Peyer's patch (tissue), 4 donors: ENCODE measurements around the gene CD36. TPM values are rescaled to one million over a fixed set of nuclear protein-coding genes. Genes with fewer than 3 reads are reported as not detected.

Source experiments
- DNase-seq, 3 donors: peaks; one replicate each; pipeline ENCODE4 v3.0.0-alpha.2; 2017 to 2019
- H3K27ac ChIP-seq, 4 donors: fragments of 200-600 bp; sonication (generic); one replicate each; pipeline ENCODE4 v1.5.1; 2016 to 2019
- H3K27me3 ChIP-seq, 2 donors: fragments of 200-600 bp; sonication (generic); one replicate each; pipeline ENCODE4 v1.5.1; 2019
- H3K36me3 ChIP-seq, 3 donors: fragments of 200-600 bp; sonication (generic); one replicate each; pipeline ENCODE4 v1.5.1; 2016 to 2019
- H3K4me1 ChIP-seq, 4 donors: fragments of 200-600 bp; sonication (generic); one replicate each; pipeline ENCODE4 v1.5.1; 2016 to 2019
- H3K4me3 ChIP-seq, 4 donors: fragments of 200-600 bp; sonication (generic); 1 replicate in 3 of 4; 2 replicates in 1 of 4; pipeline ENCODE4 v1.5.1; 2016 to 2019; ENCODE audit warnings: mild to moderate bottlenecking in 1 of 4
- H3K9me3 ChIP-seq, 4 donors: fragments of 200-600 bp; sonication (generic); one replicate each; pipeline ENCODE4 v1.5.1; 2016 to 2019; ENCODE audit warnings: mild to moderate bottlenecking in 1 of 4
- POLR2A ChIP-seq, 2 donors: fragments of 450-650 bp; IDR thresholded peaks; one replicate each; pipeline ENCODE4 v1.5.1; 2017; ENCODE audit warnings: antibody characterized with exemption in 2 of 2, mild to moderate bottlenecking in 2 of 2, moderate library complexity in 2 of 2
- total RNA-seq, 4 donors: library from RNA; depleted of rRNA; stranded (reverse); fragments of >200 nt; gene quantifications; one replicate each; pipeline ENCODE4 v1.1.0, GENCODE V29; 2016
- TF ChIP-seq, protein P1 (sequence below), 6 experiments: fragments of 450-650 bp in 4 of 6; fragments of 200-600 bp in 2 of 6; sonication (generic) in 1 of 6; IDR thresholded peaks; one replicate each; pipeline ENCODE4 v1.5.1; 2017 to 2019; ENCODE audit warnings: antibody characterized with exemption in 6 of 6, mild to moderate bottlenecking in 3 of 6, moderate library complexity in 1 of 6

CD36 gene
- total RNA-seq, 4 donors from 2014 or later, result 8.9 to 35.5 (median 24.4) TPM

DNA sequence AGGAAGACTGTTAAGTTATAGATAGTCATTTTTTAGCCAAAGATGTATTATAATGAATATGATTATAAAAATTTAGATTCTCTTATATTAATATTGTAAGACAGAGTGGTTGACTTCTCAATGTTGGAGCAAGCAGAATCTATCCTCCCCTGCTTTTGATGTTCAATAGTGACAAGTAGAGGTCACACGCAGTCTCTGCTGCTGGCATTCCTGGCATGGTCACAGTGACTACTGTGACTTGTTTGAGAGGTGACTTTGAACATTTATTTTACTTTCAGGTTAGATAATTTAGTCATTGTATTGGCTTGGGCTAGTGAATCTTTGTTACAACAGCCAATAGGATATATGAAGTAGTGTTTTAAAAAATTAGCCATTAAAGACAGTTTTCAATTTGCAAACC is 13.7 kb upstream of the CD36 start:
- Histone ChIP-seq H3K4me3 (no peak overlapping the region), H3K4me1 (no peaks in the 10 kb centered on the region), H3K27me3 (no peaks in the 10 kb centered on the region), H3K9me3 (no peaks in the 10 kb centered on the region), H3K27ac (no peak overlapping the region), H3K36me3 (no peaks in the 10 kb centered on the region)
- TF ChIP-seq, protein P1, sequence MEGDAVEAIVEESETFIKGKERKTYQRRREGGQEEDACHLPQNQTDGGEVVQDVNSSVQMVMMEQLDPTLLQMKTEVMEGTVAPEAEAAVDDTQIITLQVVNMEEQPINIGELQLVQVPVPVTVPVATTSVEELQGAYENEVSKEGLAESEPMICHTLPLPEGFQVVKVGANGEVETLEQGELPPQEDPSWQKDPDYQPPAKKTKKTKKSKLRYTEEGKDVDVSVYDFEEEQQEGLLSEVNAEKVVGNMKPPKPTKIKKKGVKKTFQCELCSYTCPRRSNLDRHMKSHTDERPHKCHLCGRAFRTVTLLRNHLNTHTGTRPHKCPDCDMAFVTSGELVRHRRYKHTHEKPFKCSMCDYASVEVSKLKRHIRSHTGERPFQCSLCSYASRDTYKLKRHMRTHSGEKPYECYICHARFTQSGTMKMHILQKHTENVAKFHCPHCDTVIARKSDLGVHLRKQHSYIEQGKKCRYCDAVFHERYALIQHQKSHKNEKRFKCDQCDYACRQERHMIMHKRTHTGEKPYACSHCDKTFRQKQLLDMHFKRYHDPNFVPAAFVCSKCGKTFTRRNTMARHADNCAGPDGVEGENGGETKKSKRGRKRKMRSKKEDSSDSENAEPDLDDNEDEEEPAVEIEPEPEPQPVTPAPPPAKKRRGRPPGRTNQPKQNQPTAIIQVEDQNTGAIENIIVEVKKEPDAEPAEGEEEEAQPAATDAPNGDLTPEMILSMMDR (IDR thresholded peaks at IDR 0.05), result no peak
- TF ChIP-seq POLR2A (IDR thresholded peaks at IDR 0.05), result no peak
- DNase-seq, result no peak

- Histone ChIP-seq H3K27me3 (no peaks in the 10 kb centered on the region), H3K9me3 (no peaks in the 10 kb centered on the region), H3K4me3 (no peak overlapping the region), H3K27ac (no peak overlapping the region), H3K36me3 (no peaks in the 10 kb centered on the region), H3K4me1 (no peaks in the 10 kb centered on the region)
- TF ChIP-seq, protein P1 (IDR thresholded peaks at IDR 0.05), result no peak
- no peak for TF ChIP-seq POLR2A (IDR thresholded peaks at IDR 0.05)
- DNase-seq, result no peak
These were observed 9.4 kb upstream of the CD36 start for GRCh38 chr7:80629023-80629422.

DNA sequence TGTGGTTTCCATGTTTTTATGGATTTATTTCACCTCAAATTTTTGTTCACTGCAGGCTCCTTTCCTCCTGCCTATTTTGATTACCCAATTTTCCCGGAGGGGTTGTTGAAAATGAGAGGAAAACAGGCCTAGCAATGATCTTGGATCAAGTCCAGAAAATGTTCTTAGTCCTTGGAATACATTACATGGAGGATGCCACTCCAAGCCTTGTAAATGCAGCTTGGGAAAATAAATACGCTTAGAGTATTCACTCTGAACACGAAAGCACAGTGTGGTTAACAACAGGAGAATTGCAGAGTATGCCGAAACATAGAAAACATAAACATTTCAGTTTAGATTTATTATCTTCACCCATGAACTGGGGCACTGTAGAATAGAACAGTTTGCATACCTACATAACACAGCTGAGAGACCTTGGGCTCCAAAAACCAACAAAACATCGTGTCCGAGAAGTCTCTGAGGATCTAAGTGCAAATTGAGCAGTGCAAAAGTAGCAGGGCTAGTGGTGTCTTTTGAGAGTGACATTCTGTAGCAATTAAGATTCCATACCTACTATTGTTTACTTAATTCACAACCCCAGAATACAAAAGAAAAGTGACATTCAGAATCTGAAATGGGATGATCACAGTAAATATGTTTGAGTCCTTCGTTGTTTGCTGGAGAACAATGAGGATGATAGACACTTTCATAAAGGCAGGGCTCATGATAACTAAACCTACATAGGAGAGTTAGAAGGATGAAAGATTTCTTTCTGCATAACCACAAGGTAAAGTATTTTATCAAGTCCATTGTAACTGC is 7.6 kb upstream of the CD36 start:
- Histone ChIP-seq H3K4me1 (no peaks in the 10 kb centered on the region), H3K27me3 (no peaks in the 10 kb centered on the region), H3K36me3 (no peaks in the 10 kb centered on the region), H3K4me3 (no peak overlapping the region), H3K9me3 (no peaks in the 10 kb centered on the region), H3K27ac (no peak overlapping the region)
- DNase-seq, result no peak
- TF ChIP-seq, protein P1 (IDR thresholded peaks at IDR 0.05), result no peak
- TF ChIP-seq POLR2A (IDR thresholded peaks at IDR 0.05), result no peak

DNA sequence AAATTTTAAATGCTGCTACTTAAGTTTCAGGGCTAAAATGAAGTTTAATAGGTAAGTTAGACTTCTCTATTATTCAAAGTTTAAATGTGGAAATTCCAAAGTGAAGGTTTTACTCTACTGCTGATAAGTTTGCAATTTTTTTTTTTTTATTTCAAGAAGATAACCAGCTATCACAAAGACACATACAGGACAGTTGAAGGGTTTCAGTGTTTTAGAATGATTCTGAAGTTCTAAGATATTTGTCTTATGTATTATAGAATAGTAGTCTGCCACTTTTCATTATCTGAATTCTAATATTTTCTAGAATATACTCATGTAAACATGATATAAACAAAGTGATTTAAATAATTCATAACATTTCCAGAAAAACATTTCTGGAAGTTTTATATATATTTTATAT is 7.0 kb upstream of the CD36 start:
- DNase-seq, result no peak
- Histone ChIP-seq H3K36me3 (no peaks in the 10 kb centered on the region), H3K27me3 (no peaks in the 10 kb centered on the region), H3K27ac (no peak overlapping the region), H3K9me3 (no peaks in the 10 kb centered on the region), H3K4me3 (no peak overlapping the region), H3K4me1 (no peaks in the 10 kb centered on the region)
- TF ChIP-seq, protein P1 (IDR thresholded peaks at IDR 0.05), result no peak
- TF ChIP-seq POLR2A (IDR thresholded peaks at IDR 0.05), result no peak

DNA sequence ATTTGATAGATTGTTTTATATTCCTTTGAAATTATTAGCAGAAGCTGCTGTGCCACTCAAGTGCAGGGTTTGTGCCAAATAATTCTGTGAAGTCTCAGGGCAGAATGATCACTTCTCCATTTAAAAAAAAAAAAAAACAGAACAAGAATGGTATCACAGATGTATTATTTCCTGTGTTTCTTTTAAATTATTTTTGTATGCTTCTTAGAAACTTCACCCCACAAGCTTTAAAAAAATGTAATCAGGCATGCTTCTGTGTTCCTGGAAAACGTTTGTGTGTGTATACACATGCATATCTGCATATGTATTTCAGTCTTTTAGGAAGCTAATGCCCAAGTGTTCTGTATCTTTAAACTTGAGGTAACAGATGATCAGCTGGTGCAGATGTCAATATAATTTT is 6.3 kb upstream of the CD36 start:
- H3K4me3 ChIP-seq, result no peak overlapping the region
- H3K27ac ChIP-seq, result no peak overlapping the region
- DNase-seq, result no peak
- no peaks in the 10 kb centered on the region for H3K4me1 ChIP-seq
- no peak for TF ChIP-seq POLR2A (IDR thresholded peaks at IDR 0.05)
- TF ChIP-seq, protein P1 (IDR thresholded peaks at IDR 0.05), result no peak
- no peaks in the 10 kb centered on the region for H3K36me3 ChIP-seq
- H3K27me3 ChIP-seq, result no peaks in the 10 kb centered on the region
- no peaks in the 10 kb centered on the region for H3K9me3 ChIP-seq
